ENCODE measurements around the gene ZNF367.

ZNF367 gene

DNA sequence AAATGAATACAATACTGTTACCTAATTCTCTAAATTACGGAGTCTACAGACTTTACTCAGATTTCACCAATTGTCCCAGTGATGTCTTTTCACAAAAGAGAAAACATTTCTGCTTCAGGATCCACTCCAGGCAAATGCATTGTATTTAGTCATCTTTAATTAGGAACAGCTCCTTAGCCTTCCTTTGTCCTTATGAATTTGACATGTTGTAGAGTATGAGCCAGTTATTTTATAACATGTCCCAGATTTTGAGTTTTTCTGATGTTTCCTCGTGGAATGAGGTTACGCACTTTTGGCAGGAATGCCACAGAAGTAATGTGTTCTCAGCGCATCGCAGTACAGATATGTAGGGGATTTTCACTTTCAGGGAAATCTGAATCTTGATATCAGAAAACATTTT, 42.3 kb upstream of the ZNF367 start:
- Histone ChIP-seq H3F3A (ENCODE audit: low read depth) (no peaks in the 10 kb centered on the region), H4K20me1 (ENCODE audit: insufficient read depth, low read length, poor library complexity, severe bottlenecking) (no peaks in the 10 kb centered on the region), H3K27me3 (ENCODE audit: insufficient read depth, low read length, poor library complexity, severe bottlenecking) (no peaks in the 10 kb centered on the region), H3K79me2 (ENCODE audit: insufficient read depth, low read length) (no peaks in the 10 kb centered on the region), H3K36me3 (ENCODE audit: insufficient read depth, low read length) (no peaks in the 10 kb centered on the region), H3K4me2 (ENCODE audit: low read depth, low read length, poor library complexity, severe bottlenecking) (no peak overlapping the region), H2AFZ (ENCODE audit: low read length) (no peak overlapping the region), H3K9me3 (ENCODE audit: insufficient read depth, low read depth, low read length) (no peaks in the 10 kb centered on the region), H3K4me3 (ENCODE audit: low read length, poor library complexity, severe bottlenecking) (no peak overlapping the region), H3K9me2 (replicated peaks; ENCODE audit: low read depth, low read length) (no peaks in the 10 kb centered on the region), H3K4me1 (ENCODE audit: insufficient read depth, low read length, poor library complexity, severe bottlenecking) (peaks cover 3% of the 10 kb centered on the region), H3K9ac (ENCODE audit: low read depth, low read length, poor library complexity, severe bottlenecking) (no peak overlapping the region)
- no peak for TF ChIP-seq EZH2phosphoT487 (IDR thresholded peaks at IDR 0.05; ENCODE audit: borderline replicate concordance)
- TF ChIP-seq, protein P1, sequence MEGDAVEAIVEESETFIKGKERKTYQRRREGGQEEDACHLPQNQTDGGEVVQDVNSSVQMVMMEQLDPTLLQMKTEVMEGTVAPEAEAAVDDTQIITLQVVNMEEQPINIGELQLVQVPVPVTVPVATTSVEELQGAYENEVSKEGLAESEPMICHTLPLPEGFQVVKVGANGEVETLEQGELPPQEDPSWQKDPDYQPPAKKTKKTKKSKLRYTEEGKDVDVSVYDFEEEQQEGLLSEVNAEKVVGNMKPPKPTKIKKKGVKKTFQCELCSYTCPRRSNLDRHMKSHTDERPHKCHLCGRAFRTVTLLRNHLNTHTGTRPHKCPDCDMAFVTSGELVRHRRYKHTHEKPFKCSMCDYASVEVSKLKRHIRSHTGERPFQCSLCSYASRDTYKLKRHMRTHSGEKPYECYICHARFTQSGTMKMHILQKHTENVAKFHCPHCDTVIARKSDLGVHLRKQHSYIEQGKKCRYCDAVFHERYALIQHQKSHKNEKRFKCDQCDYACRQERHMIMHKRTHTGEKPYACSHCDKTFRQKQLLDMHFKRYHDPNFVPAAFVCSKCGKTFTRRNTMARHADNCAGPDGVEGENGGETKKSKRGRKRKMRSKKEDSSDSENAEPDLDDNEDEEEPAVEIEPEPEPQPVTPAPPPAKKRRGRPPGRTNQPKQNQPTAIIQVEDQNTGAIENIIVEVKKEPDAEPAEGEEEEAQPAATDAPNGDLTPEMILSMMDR (conservative IDR thresholded peaks at IDR 0.05; ENCODE audit: low read length): no peak

DNA sequence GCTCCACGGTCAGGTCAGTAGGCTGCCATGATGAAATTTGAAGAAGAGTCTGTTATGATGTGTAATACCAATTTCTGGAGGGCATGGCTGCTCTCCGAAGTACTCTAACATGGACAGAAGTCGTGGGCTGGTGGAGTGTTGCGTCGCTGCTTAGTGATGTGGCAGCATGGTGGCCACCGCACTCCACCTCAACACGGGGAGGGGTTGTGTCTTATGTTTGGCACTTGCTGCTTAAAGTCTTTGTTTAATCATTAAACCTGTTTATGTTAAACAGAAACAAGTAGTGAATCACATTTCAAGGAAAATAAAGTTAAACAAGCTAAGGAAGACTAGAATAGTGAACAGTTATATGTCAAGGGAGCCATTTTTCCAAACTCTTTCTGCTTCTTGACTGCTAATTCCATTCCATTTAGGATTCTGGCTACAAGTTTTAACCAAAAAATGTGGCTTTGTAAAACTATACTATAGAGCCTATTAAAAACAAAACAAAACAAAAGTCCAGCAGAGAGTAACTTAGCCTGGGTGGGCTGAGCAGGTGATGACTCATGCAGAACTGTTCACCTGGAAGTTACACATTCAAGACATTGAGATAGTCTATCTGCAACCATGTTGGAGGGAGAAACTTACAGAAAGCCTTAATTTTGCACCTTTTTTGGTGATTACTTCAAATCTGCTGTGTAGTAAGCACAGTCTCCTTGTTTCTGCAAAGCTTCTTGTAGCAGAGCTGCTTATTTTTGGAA, 41.3 kb upstream of the ZNF367 start:
- H3K27me3 ChIP-seq (ENCODE audit: insufficient read depth, low read length, poor library complexity, severe bottlenecking): no peaks in the 10 kb centered on the region
- no peaks in the 10 kb centered on the region for H3K9me3 ChIP-seq (ENCODE audit: insufficient read depth, low read depth, low read length)
- H3K4me3 ChIP-seq (ENCODE audit: low read length, poor library complexity, severe bottlenecking): no peak overlapping the region
- H3F3A ChIP-seq (ENCODE audit: low read depth): no peaks in the 10 kb centered on the region
- H4K20me1 ChIP-seq (ENCODE audit: insufficient read depth, low read length, poor library complexity, severe bottlenecking): no peaks in the 10 kb centered on the region
- peaks cover 3% of the 10 kb centered on the region for H3K4me1 ChIP-seq (ENCODE audit: insufficient read depth, low read length, poor library complexity, severe bottlenecking)
- no peak overlapping the region for H2AFZ ChIP-seq (ENCODE audit: low read length)
- no peak for TF ChIP-seq EZH2phosphoT487 (IDR thresholded peaks at IDR 0.05; ENCODE audit: borderline replicate concordance)
- TF ChIP-seq, protein P1 (conservative IDR thresholded peaks at IDR 0.05; ENCODE audit: low read length): no peak
- no peaks in the 10 kb centered on the region for H3K9me2 ChIP-seq (replicated peaks; ENCODE audit: low read depth, low read length)
- H3K36me3 ChIP-seq (ENCODE audit: insufficient read depth, low read length): no peaks in the 10 kb centered on the region
- H3K4me2 ChIP-seq (ENCODE audit: low read depth, low read length, poor library complexity, severe bottlenecking): no peak overlapping the region
- H3K9ac ChIP-seq (ENCODE audit: low read depth, low read length, poor library complexity, severe bottlenecking): no peak overlapping the region
- H3K79me2 ChIP-seq (ENCODE audit: insufficient read depth, low read length): no peaks in the 10 kb centered on the region

DNA sequence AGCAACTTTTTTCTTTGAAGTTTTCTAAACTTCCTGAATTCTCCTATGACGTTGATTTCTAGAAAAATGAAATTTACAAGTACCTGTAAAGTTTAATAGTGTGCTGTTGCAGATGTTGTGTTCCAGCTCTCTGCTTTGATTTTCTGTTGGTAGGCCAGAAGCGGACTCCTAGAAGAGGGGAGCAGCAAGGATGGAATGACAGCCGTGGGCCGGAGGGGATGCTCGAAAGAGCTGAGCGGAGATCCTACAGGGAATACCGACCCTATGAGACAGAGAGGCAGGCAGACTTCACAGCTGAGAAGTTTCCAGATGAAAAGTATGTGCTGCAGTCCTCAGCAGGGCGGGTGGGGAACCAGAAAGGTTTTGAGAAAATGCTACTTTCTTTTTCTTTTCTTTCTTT, 40.1 kb upstream of the ZNF367 start:
- Histone ChIP-seq H3K9me2 (replicated peaks; ENCODE audit: low read depth, low read length) (no peaks in the 10 kb centered on the region), H3K4me1 (ENCODE audit: insufficient read depth, low read length, poor library complexity, severe bottlenecking) (peaks cover 3% of the 10 kb centered on the region), H3K9me3 (ENCODE audit: insufficient read depth, low read depth, low read length) (no peaks in the 10 kb centered on the region), H3F3A (ENCODE audit: low read depth) (no peaks in the 10 kb centered on the region), H3K9ac (ENCODE audit: low read depth, low read length, poor library complexity, severe bottlenecking) (no peak overlapping the region), H3K27me3 (ENCODE audit: insufficient read depth, low read length, poor library complexity, severe bottlenecking) (no peaks in the 10 kb centered on the region), H3K4me3 (ENCODE audit: low read length, poor library complexity, severe bottlenecking) (no peak overlapping the region), H2AFZ (ENCODE audit: low read length) (no peak overlapping the region), H3K79me2 (ENCODE audit: insufficient read depth, low read length) (no peaks in the 10 kb centered on the region), H3K4me2 (ENCODE audit: low read depth, low read length, poor library complexity, severe bottlenecking) (no peak overlapping the region), H4K20me1 (ENCODE audit: insufficient read depth, low read length, poor library complexity, severe bottlenecking) (no peaks in the 10 kb centered on the region), H3K36me3 (ENCODE audit: insufficient read depth, low read length) (no peaks in the 10 kb centered on the region)
- TF ChIP-seq EZH2phosphoT487 (IDR thresholded peaks at IDR 0.05; ENCODE audit: borderline replicate concordance): no peak
- TF ChIP-seq, protein P1 (conservative IDR thresholded peaks at IDR 0.05; ENCODE audit: low read length): no peak
